ENCODE results near the gene PSG7.

DNA sequence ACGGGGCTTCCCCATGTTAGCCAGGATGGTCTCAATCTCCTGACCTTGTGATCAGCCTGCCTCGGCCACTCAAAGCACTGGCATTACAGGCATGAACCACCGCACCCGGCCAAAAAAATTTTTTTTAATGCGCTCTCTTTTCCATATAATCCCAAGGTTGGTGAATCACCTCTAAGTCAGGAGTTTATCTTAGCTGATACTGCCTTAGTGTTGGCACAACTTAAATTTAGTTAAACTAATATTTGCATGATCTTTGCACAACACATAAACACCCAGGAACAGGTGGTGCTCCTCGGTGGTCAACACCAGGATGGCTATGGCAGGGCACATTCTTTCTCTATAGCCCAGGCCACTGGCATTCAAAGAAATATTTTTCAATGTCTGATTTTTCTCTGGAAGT lies 24.1 kb upstream of the PSG7 start:
- no peak for TF ChIP-seq EZH2phosphoT487 (conservative IDR thresholded peaks at IDR 0.05; ENCODE audit: low read length)
- TF ChIP-seq CTCF (IDR thresholded peaks at IDR 0.05; ENCODE audit: insufficient read depth, low read length, poor library complexity, severe bottlenecking): no peak

All from SU-DHL-6 (cell line).